Measurements from ENCODE around the gene GRIK2.

GRIK2 gene

DNA sequence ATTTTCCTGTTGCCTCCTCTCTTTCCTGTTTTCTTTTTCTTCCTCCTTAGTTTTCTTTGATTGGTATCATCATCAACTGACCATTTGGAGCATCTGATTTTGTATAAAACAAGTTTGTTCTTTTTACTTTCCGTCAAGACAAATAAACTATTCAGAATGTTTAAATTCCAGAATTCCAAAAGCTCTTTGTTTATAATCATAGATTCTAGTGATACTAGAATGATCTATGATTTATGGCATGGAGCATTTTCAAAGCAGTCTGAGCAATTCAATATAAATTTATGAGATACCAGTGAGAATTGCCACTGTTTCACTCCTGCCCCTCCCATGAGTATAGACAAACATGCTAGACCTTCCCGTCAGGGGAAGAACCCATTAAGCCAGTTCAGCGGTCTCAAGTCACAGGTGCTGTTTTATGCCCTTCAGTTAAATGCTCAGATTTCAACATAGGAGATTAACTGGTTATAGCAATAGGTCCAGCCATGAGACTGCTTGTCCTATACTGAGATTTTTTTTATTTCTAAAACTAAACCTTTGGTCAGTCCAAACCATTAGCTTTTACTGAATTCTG is 60.7 kb downstream of the GRIK2 start:
- 81 to 100% methylated on average over 1 to 2 of the region's 3 CpGs for WGBS, 2 experiments (ENCODE audit: insufficient coverage in 2 of 2)
- no peaks in the 10 kb centered on the region for H3K4me1 ChIP-seq (ENCODE audit: control insufficient read depth, insufficient read depth, low read length, poor library complexity, severe bottlenecking)
- no peaks in the 10 kb centered on the region for H3K36me3 ChIP-seq (ENCODE audit: control insufficient read depth, insufficient read depth, low read length)
- no peak overlapping the region for H3K27ac ChIP-seq (ENCODE audit: low read depth, low read length, severe bottlenecking)
- H3K4me3 ChIP-seq (ENCODE audit: extremely low read depth, insufficient read depth, low read length, poor library complexity, severe bottlenecking), result no peak overlapping the region
- no peaks in the 10 kb centered on the region for H3K9me3 ChIP-seq (ENCODE audit: control insufficient read depth, low read length)

DNA sequence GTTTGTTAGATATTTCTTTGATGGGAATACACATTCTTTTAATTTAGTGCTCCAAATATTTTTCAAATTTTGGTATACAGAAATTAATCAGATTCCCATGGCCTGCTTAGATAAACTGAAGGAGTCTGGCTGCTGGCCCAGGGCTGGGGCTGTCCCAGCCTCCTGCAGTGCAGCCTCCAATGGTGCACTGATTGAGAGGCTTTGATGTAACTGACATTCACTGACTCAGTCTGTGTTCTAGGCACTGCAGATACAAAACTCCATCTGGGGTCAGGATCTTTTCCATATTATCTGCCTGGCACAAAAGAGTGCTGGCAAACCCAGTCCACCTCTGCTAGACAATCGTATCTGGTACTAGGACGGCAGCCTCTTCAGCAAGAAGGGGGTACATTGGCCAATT is 64.8 kb downstream of the GRIK2 start:
- H3K36me3 ChIP-seq (ENCODE audit: control insufficient read depth, insufficient read depth, low read length), result no peaks in the 10 kb centered on the region
- 67 to 84% methylated on average over 2 of the region's 2 CpGs for WGBS, 2 experiments (ENCODE audit: insufficient coverage in 2 of 2)
- H3K4me3 ChIP-seq (ENCODE audit: extremely low read depth, insufficient read depth, low read length, poor library complexity, severe bottlenecking), result no peak overlapping the region
- H3K9me3 ChIP-seq (ENCODE audit: control insufficient read depth, low read length), result no peaks in the 10 kb centered on the region
- no peaks in the 10 kb centered on the region for H3K4me1 ChIP-seq (ENCODE audit: control insufficient read depth, insufficient read depth, low read length, poor library complexity, severe bottlenecking)
- no peak overlapping the region for H3K27ac ChIP-seq (ENCODE audit: low read depth, low read length, severe bottlenecking)

DNA sequence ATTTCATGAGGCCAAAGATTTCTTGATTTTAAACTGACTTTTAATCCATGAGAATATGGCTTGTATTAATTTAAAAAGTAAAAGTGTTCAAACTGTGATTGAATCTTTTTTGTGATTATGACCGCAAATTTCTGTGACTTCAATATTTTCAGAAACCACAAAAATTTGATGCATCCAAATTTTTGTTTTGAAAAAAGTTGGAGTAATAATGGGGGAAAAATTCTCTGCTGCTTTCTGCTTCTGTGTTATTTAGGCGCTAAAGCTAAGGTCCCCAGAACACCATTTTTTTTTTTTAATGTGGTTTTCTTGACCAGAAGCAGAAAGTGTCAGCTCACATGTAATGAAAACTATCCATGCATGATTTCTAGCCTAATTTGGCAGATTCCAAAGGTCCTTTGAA is 65.3 kb downstream of the GRIK2 start:
- no CpG with 5 or more reads among the region's 2 CpGs for whole genome bisulfite sequencing, 2 experiments (ENCODE audit: insufficient coverage in 2 of 2)
- Histone ChIP-seq H3K27ac (ENCODE audit: low read depth, low read length, severe bottlenecking) (no peak overlapping the region), H3K4me3 (ENCODE audit: extremely low read depth, insufficient read depth, low read length, poor library complexity, severe bottlenecking) (no peak overlapping the region), H3K9me3 (ENCODE audit: control insufficient read depth, low read length) (no peaks in the 10 kb centered on the region), H3K36me3 (ENCODE audit: control insufficient read depth, insufficient read depth, low read length) (no peaks in the 10 kb centered on the region), H3K4me1 (ENCODE audit: control insufficient read depth, insufficient read depth, low read length, poor library complexity, severe bottlenecking) (no peaks in the 10 kb centered on the region)

DNA sequence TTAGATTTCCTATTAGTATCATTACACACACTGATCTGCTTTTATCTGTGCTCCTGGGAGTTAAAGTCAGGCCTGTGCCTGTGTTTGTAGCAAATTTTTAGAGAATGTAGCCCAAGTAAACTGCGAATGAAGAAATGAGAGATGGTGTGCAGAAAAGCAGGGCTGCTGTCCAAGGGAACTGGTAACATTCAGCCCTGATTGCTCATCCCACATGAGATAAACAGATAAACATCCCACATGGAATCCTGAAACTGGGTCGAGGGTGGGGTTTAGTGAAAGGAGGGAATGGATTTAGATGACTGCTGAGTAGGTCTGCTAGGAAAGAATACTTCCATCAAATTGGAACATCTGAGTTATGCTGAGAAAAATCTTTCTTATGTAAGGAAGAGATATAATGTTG is 69.1 kb downstream of the GRIK2 start:
- Histone ChIP-seq H3K36me3 (ENCODE audit: control insufficient read depth, insufficient read depth, low read length) (no peaks in the 10 kb centered on the region), H3K4me3 (ENCODE audit: extremely low read depth, insufficient read depth, low read length, poor library complexity, severe bottlenecking) (no peak overlapping the region), H3K27ac (ENCODE audit: low read depth, low read length, severe bottlenecking) (no peak overlapping the region), H3K4me1 (ENCODE audit: control insufficient read depth, insufficient read depth, low read length, poor library complexity, severe bottlenecking) (no peaks in the 10 kb centered on the region), H3K9me3 (ENCODE audit: control insufficient read depth, low read length) (no peaks in the 10 kb centered on the region)
- WGBS, 2 experiments (ENCODE audit: insufficient coverage in 2 of 2), result 90 to 100% methylated on average over 1 of the region's 2 CpGs

DNA sequence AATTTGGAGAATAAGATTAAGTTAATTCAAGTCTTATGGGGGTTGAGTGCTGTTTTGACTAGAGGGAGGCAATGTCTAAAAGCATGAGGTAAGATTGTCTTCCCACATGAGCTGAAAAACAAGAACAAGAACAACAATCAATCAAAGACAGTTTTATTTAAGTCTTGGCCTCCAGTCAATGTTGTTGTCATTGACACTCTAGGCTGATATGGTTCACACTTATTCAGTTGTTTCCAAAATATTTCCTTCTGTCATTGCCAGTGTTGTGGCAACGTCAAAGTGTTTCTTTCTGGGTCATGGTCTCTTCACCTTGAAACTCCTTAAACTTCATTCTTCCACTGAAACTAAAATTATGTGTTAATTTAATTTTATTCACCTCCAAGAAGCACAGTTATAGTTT is 72.4 kb downstream of the GRIK2 start:
- no peak overlapping the region for H3K27ac ChIP-seq (ENCODE audit: low read depth, low read length, severe bottlenecking)
- no peaks in the 10 kb centered on the region for H3K4me1 ChIP-seq (ENCODE audit: control insufficient read depth, insufficient read depth, low read length, poor library complexity, severe bottlenecking)
- no CpG with 5 or more reads among the region's 1 CpG for WGBS, 2 experiments (ENCODE audit: insufficient coverage in 2 of 2)

DNA sequence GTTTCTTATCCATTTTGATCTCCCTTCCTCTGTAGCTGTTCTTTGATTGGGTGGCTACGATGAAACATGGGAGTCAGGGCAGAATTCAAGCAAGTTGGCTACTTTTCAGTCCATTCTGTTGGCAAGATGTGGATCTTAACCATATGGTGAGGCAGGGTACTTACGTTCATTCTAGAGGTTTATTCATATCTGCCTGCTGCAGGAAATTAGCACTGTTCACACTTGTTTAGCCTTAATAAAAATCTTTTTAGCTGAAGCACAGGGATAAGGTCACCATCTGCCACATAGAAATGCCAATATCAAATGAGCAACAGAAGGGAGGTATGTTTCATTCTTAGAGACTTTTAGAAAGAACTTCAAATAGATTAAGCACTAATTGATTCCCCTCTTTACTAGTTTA is 83.9 kb downstream of the GRIK2 start:
- WGBS, 2 experiments (ENCODE audit: insufficient coverage in 2 of 2), result 80 to 100% methylated on average over 1 of the region's 2 CpGs
- Histone ChIP-seq H3K9me3 (ENCODE audit: control insufficient read depth, low read length) (no peaks in the 10 kb centered on the region), H3K27ac (ENCODE audit: low read depth, low read length, severe bottlenecking) (no peak overlapping the region), H3K36me3 (ENCODE audit: control insufficient read depth, insufficient read depth, low read length) (no peaks in the 10 kb centered on the region), H3K4me3 (ENCODE audit: extremely low read depth, insufficient read depth, low read length, poor library complexity, severe bottlenecking) (no peak overlapping the region), H3K4me1 (ENCODE audit: control insufficient read depth, insufficient read depth, low read length, poor library complexity, severe bottlenecking) (no peaks in the 10 kb centered on the region)

More for the DNA sequence above, 72.4 kb downstream of the GRIK2 start:
- H3K36me3 ChIP-seq (ENCODE audit: control insufficient read depth, insufficient read depth, low read length), result no peaks in the 10 kb centered on the region
- no peak overlapping the region for H3K4me3 ChIP-seq (ENCODE audit: extremely low read depth, insufficient read depth, low read length, poor library complexity, severe bottlenecking)
- no peaks in the 10 kb centered on the region for H3K9me3 ChIP-seq (ENCODE audit: control insufficient read depth, low read length)

DNA sequence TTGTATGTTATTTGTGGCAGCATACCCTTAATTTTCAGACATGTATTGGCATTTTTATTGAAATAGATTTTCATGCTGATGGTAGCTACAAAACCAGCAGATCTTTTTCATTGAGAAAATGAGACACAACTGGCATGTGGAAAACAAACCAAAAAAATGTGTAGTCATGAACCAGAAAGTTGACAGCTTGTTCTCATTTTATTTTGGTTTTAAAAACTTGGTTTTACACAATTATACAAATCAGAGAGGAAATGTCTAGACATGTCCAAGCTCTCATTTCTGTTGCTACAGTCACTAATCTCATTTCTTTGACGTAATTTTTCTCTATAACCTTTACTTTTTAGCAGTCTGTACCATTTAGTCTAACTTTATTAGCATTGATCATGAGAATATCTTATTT is 85.4 kb downstream of the GRIK2 start:
- no CpG with 5 or more reads among the region's 1 CpG for WGBS, 2 experiments (ENCODE audit: insufficient coverage in 2 of 2)
- Histone ChIP-seq H3K36me3 (ENCODE audit: control insufficient read depth, insufficient read depth, low read length) (no peaks in the 10 kb centered on the region), H3K4me3 (ENCODE audit: extremely low read depth, insufficient read depth, low read length, poor library complexity, severe bottlenecking) (no peak overlapping the region), H3K9me3 (ENCODE audit: control insufficient read depth, low read length) (no peaks in the 10 kb centered on the region), H3K27ac (ENCODE audit: low read depth, low read length, severe bottlenecking) (no peak overlapping the region), H3K4me1 (ENCODE audit: control insufficient read depth, insufficient read depth, low read length, poor library complexity, severe bottlenecking) (no peaks in the 10 kb centered on the region)

DNA sequence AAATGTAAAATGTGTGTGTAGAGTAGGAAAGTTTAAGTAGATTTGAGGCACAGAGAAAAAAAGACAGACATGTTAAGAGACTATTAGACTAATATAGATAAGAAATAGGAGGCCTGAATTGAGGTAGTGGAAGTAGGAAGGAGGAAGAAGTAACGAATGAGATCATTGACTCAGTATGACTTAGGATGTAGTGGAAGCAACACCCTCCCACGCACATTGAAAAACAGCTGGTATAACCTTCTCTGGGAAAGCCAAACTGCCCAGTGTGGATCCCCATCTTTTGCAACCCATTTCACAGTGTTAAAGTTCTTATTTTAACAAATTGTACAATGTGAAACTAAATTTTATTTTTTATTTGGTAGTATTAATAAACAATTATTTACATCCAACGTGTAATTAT is 89.1 kb downstream of the GRIK2 start:
- Histone ChIP-seq H3K9me3 (ENCODE audit: control insufficient read depth, low read length) (no peaks in the 10 kb centered on the region), H3K36me3 (ENCODE audit: control insufficient read depth, insufficient read depth, low read length) (no peaks in the 10 kb centered on the region), H3K4me1 (ENCODE audit: control insufficient read depth, insufficient read depth, low read length, poor library complexity, severe bottlenecking) (no peaks in the 10 kb centered on the region), H3K27ac (ENCODE audit: low read depth, low read length, severe bottlenecking) (no peak overlapping the region), H3K4me3 (ENCODE audit: extremely low read depth, insufficient read depth, low read length, poor library complexity, severe bottlenecking) (no peak overlapping the region)
- WGBS, 2 experiments (ENCODE audit: insufficient coverage in 2 of 2), result no CpG with 5 or more reads among the region's 3 CpGs

DNA sequence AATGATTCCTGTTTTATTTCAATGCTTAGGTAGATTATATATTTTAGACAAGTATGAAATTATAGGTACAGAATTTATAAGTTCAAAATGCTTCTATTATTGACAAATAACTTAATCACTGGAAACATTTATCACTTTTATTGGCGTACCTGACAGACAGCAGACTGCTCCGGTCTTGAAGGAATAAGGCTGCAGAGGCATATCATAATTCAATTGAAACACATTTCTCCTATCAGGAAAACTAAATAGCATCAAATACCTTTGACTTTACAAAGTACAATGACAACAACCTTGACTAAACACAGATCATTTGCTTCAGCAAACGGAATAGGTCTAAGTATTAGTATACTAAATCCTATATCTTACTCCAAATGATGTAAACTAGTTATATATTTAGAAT is 91.3 kb downstream of the GRIK2 start:
- Histone ChIP-seq H3K4me3 (ENCODE audit: extremely low read depth, insufficient read depth, low read length, poor library complexity, severe bottlenecking) (no peak overlapping the region), H3K27ac (ENCODE audit: low read depth, low read length, severe bottlenecking) (no peak overlapping the region), H3K36me3 (ENCODE audit: control insufficient read depth, insufficient read depth, low read length) (no peaks in the 10 kb centered on the region), H3K4me1 (ENCODE audit: control insufficient read depth, insufficient read depth, low read length, poor library complexity, severe bottlenecking) (no peaks in the 10 kb centered on the region), H3K9me3 (ENCODE audit: control insufficient read depth, low read length) (no peaks in the 10 kb centered on the region)
- 78 to 94% methylated on average over 2 of the region's 3 CpGs for WGBS, 2 experiments (ENCODE audit: insufficient coverage in 2 of 2)

DNA sequence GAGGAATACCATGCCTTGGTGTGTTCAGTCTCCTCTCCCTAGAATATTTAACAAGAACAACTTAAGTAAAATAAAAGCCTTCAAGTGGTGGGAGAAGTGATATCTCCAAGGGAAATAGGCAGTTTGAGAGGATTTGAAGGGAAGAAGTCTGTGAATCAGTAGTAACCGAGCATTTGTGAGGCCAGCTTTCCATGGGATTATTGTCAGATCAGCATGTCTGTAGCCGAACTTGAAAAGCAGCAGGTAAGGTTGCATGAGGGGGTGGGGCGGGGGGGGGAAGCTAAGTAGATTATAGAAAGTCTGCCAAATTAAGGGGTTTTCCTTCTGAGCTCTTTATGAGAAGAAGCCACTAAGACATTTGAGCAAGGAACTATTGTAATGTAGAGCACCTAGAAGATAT is 92.6 kb downstream of the GRIK2 start:
- no peaks in the 10 kb centered on the region for H3K4me1 ChIP-seq (ENCODE audit: control insufficient read depth, insufficient read depth, low read length, poor library complexity, severe bottlenecking)
- 57 to 63% methylated on average over 1 to 3 of the region's 3 CpGs for WGBS, 2 experiments (ENCODE audit: insufficient coverage in 2 of 2)
- H3K9me3 ChIP-seq (ENCODE audit: control insufficient read depth, low read length), result no peaks in the 10 kb centered on the region
- no peak overlapping the region for H3K4me3 ChIP-seq (ENCODE audit: extremely low read depth, insufficient read depth, low read length, poor library complexity, severe bottlenecking)
- H3K27ac ChIP-seq (ENCODE audit: low read depth, low read length, severe bottlenecking), result no peak overlapping the region
- no peaks in the 10 kb centered on the region for H3K36me3 ChIP-seq (ENCODE audit: control insufficient read depth, insufficient read depth, low read length)

DNA sequence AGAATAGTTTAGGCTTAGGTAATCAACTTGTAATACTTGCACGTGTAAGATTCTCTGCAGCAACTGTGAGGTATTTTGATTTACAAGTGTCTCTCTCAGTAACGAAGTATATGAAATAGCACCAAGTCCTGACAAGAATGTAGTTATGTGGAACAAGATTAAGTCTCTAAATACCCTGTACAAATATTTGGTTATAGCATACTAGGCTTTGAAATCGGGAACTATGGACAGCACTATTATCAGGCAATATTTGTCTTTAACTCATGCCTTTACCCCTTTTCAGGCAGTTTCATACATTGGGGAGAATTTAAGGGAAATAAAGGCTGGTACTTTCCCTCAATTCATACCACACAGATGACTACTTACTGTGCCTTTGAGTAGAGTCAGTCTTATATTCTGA is 93.2 kb downstream of the GRIK2 start:
- no CpG with 5 or more reads among the region's 3 CpGs for WGBS, 2 experiments (ENCODE audit: insufficient coverage in 2 of 2)
- H3K9me3 ChIP-seq (ENCODE audit: control insufficient read depth, low read length), result no peaks in the 10 kb centered on the region
- no peaks in the 10 kb centered on the region for H3K4me1 ChIP-seq (ENCODE audit: control insufficient read depth, insufficient read depth, low read length, poor library complexity, severe bottlenecking)
- no peak overlapping the region for H3K4me3 ChIP-seq (ENCODE audit: extremely low read depth, insufficient read depth, low read length, poor library complexity, severe bottlenecking)
- no peaks in the 10 kb centered on the region for H3K36me3 ChIP-seq (ENCODE audit: control insufficient read depth, insufficient read depth, low read length)
- H3K27ac ChIP-seq (ENCODE audit: low read depth, low read length, severe bottlenecking), result no peak overlapping the region

All from mesodermal cell (in vitro differentiated cells).